Mucosa of descending colon (tissue), 3 donors: ENCODE measurements around the gene DPP6. TPM values are rescaled to one million over a fixed set of nuclear protein-coding genes. Genes with fewer than 3 reads are reported as not detected.

Experiments
- ATAC-seq: fragments of 200-7000 bp; cut with Tn5 transposase; one replicate; pipeline ENCODE4 v1.9.1; 2020; ENCODE audit warnings: mild to moderate bottlenecking, moderate library complexity
- DNase-seq, 3 donors: peaks; one replicate each; pipeline ENCODE4 v3.0.0-alpha.2; 2020
- H3K36me3 ChIP-seq: fragments of 200-600 bp; one replicate; pipeline ENCODE4 v1.8.0; 2021; ENCODE audit warnings: low read depth, mild to moderate bottlenecking
- H3K4me1 ChIP-seq: fragments of 200-600 bp; one replicate; pipeline ENCODE4 v1.8.0; 2021; ENCODE audit warnings: low read depth, mild to moderate bottlenecking
- H3K4me3 ChIP-seq: fragments of 200-600 bp; one replicate; pipeline ENCODE4 v1.8.0; 2021; ENCODE audit warnings: mild to moderate bottlenecking
- H3K9me3 ChIP-seq: fragments of 200-600 bp; one replicate; pipeline ENCODE4 v1.8.0; 2021; ENCODE audit warnings: mild to moderate bottlenecking
- intact Hi-C, 2 donors: fragments of 100-400 bp; cut with DNase I in 1 of 2; cut with micrococcal nuclease in 1 of 2; formaldehyde crosslinking; loops; one replicate each; pipeline versions ENCODE4 v1.11.0 to v1.11.1; 2022; cut with DNase I, micrococcal nuclease
- total RNA-seq, 3 donors: library from RNA; stranded (reverse); fragmentation: NEBNext Ultra II Directional in 2 of 3; extraction: Animal tissue kit (Norgen Biotek cat#: 25700) in 2 of 3; gene quantifications; one replicate each; pipeline versions ENCODE4 v1.2.1 to v1.2.4, GENCODE V29; 2021 to 2023
- TF ChIP-seq, protein P1 (sequence below): fragments of 200-600 bp; IDR thresholded peaks from one replicate; pipeline ENCODE4 v1.8.0; 2022; ENCODE audit warnings: antibody characterized with exemption, mild to moderate bottlenecking
- donor health status: DM: no; HTN: no; CAD: no; lungs with moderate emphysema.
- donor health status: DM: no; HTN: no; CAD: no.
- donor health status: DM: no; HTN: yes; CAD: no.

The DPP6 gene
- total RNA-seq, 3 donors from 2014 or later, result 1.3 to 33.8 (median 1.5) TPM

GRCh38 chr7:154353355-154353767 is 301.2 kb downstream of the DPP6 start:
- DNase-seq (no peak), ATAC-seq (no peak)
- intact Hi-C loops, result no loop called here
- TF ChIP-seq, protein P1, sequence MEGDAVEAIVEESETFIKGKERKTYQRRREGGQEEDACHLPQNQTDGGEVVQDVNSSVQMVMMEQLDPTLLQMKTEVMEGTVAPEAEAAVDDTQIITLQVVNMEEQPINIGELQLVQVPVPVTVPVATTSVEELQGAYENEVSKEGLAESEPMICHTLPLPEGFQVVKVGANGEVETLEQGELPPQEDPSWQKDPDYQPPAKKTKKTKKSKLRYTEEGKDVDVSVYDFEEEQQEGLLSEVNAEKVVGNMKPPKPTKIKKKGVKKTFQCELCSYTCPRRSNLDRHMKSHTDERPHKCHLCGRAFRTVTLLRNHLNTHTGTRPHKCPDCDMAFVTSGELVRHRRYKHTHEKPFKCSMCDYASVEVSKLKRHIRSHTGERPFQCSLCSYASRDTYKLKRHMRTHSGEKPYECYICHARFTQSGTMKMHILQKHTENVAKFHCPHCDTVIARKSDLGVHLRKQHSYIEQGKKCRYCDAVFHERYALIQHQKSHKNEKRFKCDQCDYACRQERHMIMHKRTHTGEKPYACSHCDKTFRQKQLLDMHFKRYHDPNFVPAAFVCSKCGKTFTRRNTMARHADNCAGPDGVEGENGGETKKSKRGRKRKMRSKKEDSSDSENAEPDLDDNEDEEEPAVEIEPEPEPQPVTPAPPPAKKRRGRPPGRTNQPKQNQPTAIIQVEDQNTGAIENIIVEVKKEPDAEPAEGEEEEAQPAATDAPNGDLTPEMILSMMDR, result no peak
- H3K4me3 ChIP-seq, result no peak overlapping the region
- no peaks in the 10 kb centered on the region for H3K4me1 ChIP-seq
- no peaks in the 10 kb centered on the region for H3K9me3 ChIP-seq
- no peaks in the 10 kb centered on the region for H3K36me3 ChIP-seq

GRCh38 chr7:154364170-154364569 is 312.0 kb downstream of the DPP6 start:
- DNase-seq (no peak), ATAC-seq (no peak)
- intact Hi-C loops, result no loop called here
- Histone ChIP-seq H3K4me1 (no peaks in the 10 kb centered on the region), H3K4me3 (no peak overlapping the region), H3K9me3 (no peaks in the 10 kb centered on the region), H3K36me3 (no peaks in the 10 kb centered on the region)
- TF ChIP-seq, protein P1, result no peak

DNA sequence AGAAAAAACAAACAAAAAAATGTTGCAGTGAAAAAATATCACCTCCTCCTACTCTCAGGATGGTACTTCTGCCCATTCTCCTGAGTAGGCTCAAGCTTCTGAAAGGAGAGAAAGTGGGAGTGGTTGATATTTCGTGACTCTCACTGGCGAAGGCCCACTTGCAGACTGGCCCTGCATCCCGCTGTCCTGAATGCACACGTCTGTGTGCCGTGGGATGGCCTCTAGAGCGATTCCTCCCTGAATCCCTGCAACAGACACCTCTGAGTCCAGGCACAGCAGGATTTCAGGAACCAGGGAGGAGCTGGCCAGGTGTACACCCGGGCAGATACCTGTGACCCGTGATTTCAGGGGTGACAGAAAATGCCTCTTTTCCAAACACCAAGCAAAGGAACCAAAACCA is 319.2 kb downstream of the DPP6 start:
- Histone ChIP-seq H3K36me3 (no peaks in the 10 kb centered on the region), H3K4me1 (no peaks in the 10 kb centered on the region), H3K9me3 (no peaks in the 10 kb centered on the region), H3K4me3 (no peak overlapping the region)
- ATAC-seq (no peak), DNase-seq (no peak)
- TF ChIP-seq, protein P1, result no peak
- intact Hi-C loops, result no loop called here

- DNase-seq (no peak), ATAC-seq (no peak)
- TF ChIP-seq, protein P1, result no peak
- H3K9me3 ChIP-seq, result no peaks in the 10 kb centered on the region
- intact Hi-C loops, result no loop called here
- no peak overlapping the region for H3K4me3 ChIP-seq
- no peaks in the 10 kb centered on the region for H3K4me1 ChIP-seq
- H3K36me3 ChIP-seq, result no peaks in the 10 kb centered on the region
Measured at GRCh38 chr7:154372011-154372601, 319.9 kb downstream of the DPP6 start.

DNA sequence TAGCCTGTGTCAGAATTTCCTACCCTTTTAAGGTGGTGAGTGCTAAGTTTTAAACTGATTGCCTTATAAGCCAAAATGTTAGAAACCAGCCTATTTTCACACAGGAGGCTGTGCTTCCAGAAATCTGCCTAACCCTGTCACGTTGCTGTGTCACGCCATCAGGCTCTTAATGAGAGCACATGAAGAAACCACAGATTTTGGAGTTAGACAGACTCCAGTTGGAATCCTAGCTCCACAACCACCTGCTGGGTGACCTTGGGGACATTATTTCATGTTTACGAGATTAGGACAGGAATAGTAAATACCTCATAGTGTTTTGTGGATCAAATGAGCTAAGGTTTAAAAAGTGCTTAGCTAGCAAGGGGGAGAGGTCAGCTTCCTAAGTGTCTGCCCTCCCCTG is 321.8 kb downstream of the DPP6 start:
- DNase-seq (no peak), ATAC-seq (no peak)
- TF ChIP-seq, protein P1, result no peak
- no peaks in the 10 kb centered on the region for H3K36me3 ChIP-seq
- no peaks in the 10 kb centered on the region for H3K9me3 ChIP-seq
- no peak overlapping the region for H3K4me3 ChIP-seq
- no peaks in the 10 kb centered on the region for H3K4me1 ChIP-seq
- intact Hi-C loops, result no loop called here

- TF ChIP-seq, protein P1, result no peak
- DNase-seq, result no peak
- intact Hi-C loops, result no loop called here
- no peak overlapping the region for H3K4me3 ChIP-seq
- no peaks in the 10 kb centered on the region for H3K4me1 ChIP-seq
- no peaks in the 10 kb centered on the region for H3K36me3 ChIP-seq
- no peaks in the 10 kb centered on the region for H3K9me3 ChIP-seq
- ATAC-seq, result no peak
Measured at GRCh38 chr7:154375956-154376355, 323.8 kb downstream of the DPP6 start.
